ENCODE results near the gene RB1.

- TF ChIP-seq CTCF (IDR thresholded peaks at IDR 0.05) (no peak), EP300 (IDR thresholded peaks at IDR 0.05) (no peak), PBX3 (IDR thresholded peaks at IDR 0.05) (no peak), USF2 (IDR thresholded peaks at IDR 0.05) (no peak), MAX (IDR thresholded peaks at IDR 0.05) (no peak), HOXA7 (CRISPR knock-in tag; IDR thresholded peaks at IDR 0.05) (no peak), RFX5 (IDR thresholded peaks at IDR 0.05) (no peak)
These were observed 7.0 kb upstream of the RB1 start for GRCh38 chr13:48296528-48296927.

Measured in A549 (cell line).